Mesendoderm (in vitro differentiated cells): Measurements from ENCODE around the gene BRPF1. TPM values are rescaled to one million over a fixed set of nuclear protein-coding genes. Genes with fewer than 3 reads are reported as not detected.

Source experiments
- DNase-seq: peaks from one replicate; pipeline ENCODE4 v3.0.0; 2013
- H2AK5ac ChIP-seq: 2 replicates; pipeline ENCODE4 v1.6.1; 2013; ENCODE audit warnings: low read length, inconsistent platforms
- H2BK120ac ChIP-seq: 2 replicates; pipeline ENCODE4 v1.6.1; 2013; ENCODE audit warnings: low read depth, mild to moderate bottlenecking, low read length, moderate library complexity, mixed read lengths
- H2BK15ac ChIP-seq: replicated peaks from 2 replicates; pipeline ENCODE4 v1.6.1; 2013; ENCODE audit warnings: low read depth, mild to moderate bottlenecking, moderate library complexity
- H2BK5ac ChIP-seq: 2 replicates; pipeline ENCODE4 v1.6.1; 2013; ENCODE audit warnings: low read length, inconsistent platforms
- H3K18ac ChIP-seq: 2 replicates; pipeline ENCODE4 v1.6.1; 2013; ENCODE audit warnings: mild to moderate bottlenecking, low read length, mixed read lengths
- H3K23ac ChIP-seq: one replicate; pipeline ENCODE4 v1.6.1; 2013; ENCODE audit warnings: low read length
- H3K27ac ChIP-seq: 2 replicates; pipeline ENCODE4 v1.5.1; 2013; ENCODE audit warnings: low read depth, mild to moderate bottlenecking, inconsistent platforms, low read length, moderate library complexity
- H3K27me3 ChIP-seq: 2 replicates; pipeline ENCODE4 v1.6.1; 2013; ENCODE audit warnings: low read length, control low read depth, mild to moderate bottlenecking, inconsistent platforms; ENCODE audit not compliant: insufficient read depth, poor library complexity
- H3K36me3 ChIP-seq: 2 replicates; pipeline ENCODE4 v1.6.1; 2013; ENCODE audit warnings: low read length, inconsistent platforms; ENCODE audit not compliant: control insufficient read depth, insufficient read depth
- H3K4ac ChIP-seq: one replicate; pipeline ENCODE4 v1.6.1; 2013; ENCODE audit warnings: low read depth, mild to moderate bottlenecking, low read length, moderate library complexity
- H3K4me1 ChIP-seq: 2 replicates; pipeline ENCODE4 v1.6.1; 2013; ENCODE audit warnings: low read depth, low read length, inconsistent platforms; ENCODE audit not compliant: control insufficient read depth
- H3K4me2 ChIP-seq: 2 replicates; pipeline ENCODE4 v1.6.1; 2013; ENCODE audit warnings: low read length
- H3K4me3 ChIP-seq: 2 replicates; pipeline ENCODE4 v1.5.1; 2013; ENCODE audit warnings: mild to moderate bottlenecking, low read length
- H3K56ac ChIP-seq: one replicate; pipeline ENCODE4 v1.6.1; 2013; ENCODE audit warnings: low read length
- H3K79me1 ChIP-seq: 2 replicates; pipeline ENCODE4 v1.6.1; 2013; ENCODE audit warnings: low read length, inconsistent platforms
- H3K79me2 ChIP-seq: 2 replicates; pipeline ENCODE4 v1.6.1; 2013; ENCODE audit warnings: mild to moderate bottlenecking, low read length; ENCODE audit not compliant: control insufficient read depth, insufficient read depth
- H3K9ac ChIP-seq: 2 replicates; pipeline ENCODE4 v1.6.1; 2013; ENCODE audit warnings: low read length, inconsistent platforms
- H4K5ac ChIP-seq: one replicate; pipeline ENCODE4 v1.6.1; 2013; ENCODE audit warnings: low read length
- H4K8ac ChIP-seq: one replicate; pipeline ENCODE4 v1.6.1; 2013; ENCODE audit warnings: low read depth, mild to moderate bottlenecking, control low read depth, low read length, moderate library complexity
- WGBS: extraction: QIAGEN DNeasy Blood & Tissue Kit; methylation state at CpG from one replicate; pipeline ENCODE4 v1.1.7; 2013; ENCODE audit warnings: low lambda C conversion rate, missing lambda C conversion rate; ENCODE audit not compliant: insufficient coverage; ENCODE audit errors: extremely low coverage; 5-methylcytosine and 5-hydroxymethylcytosine counted together
- polyA plus RNA-seq, 2 experiments: library from polyadenylated mRNA; stranded (reverse); fragments of 200-250 nt; gene quantifications; one replicate each; pipeline ENCODE4 v1.2.3, GENCODE V29; 2013

The BRPF1 gene
- polyA plus RNA-seq (2013, experiment 1 of 2) = 15.6 TPM
- 16.1 TPM for polyA plus RNA-seq (2013, experiment 2 of 2)

- Histone ChIP-seq H4K8ac (peak within 1 kb of the TSS; percentile 98), H3K4ac (peak within 1 kb of the TSS; percentile 65), H3K36me3 (peaks cover 3% of the 10 kb centered on the region), H3K79me2 (peaks cover 22% of the 10 kb centered on the region), H2BK120ac (peak within 1 kb of the TSS; percentile 99), H3K79me1 (peaks cover 19% of the 10 kb centered on the region), H3K27ac (peak within 1 kb of the TSS; percentile 89), H2BK5ac (peak within 1 kb of the TSS; percentile 89), H3K9ac (peak within 1 kb of the TSS; percentile 94), H3K4me2 (peak within 1 kb of the TSS; percentile 33), H3K56ac (peak within 1 kb of the TSS; percentile 96), H3K4me3 (peak within 1 kb of the TSS; percentile 72), H2AK5ac (no peak within 1 kb of the TSS), H3K23ac (no peak within 1 kb of the TSS), H2BK15ac (no peak within 1 kb of the TSS), H3K27me3 (no peaks in the 10 kb centered on the region), H3K4me1 (peaks cover 3% of the 10 kb centered on the region), H3K18ac (peak within 1 kb of the TSS; percentile 98), H4K5ac (no peak within 1 kb of the TSS)
- peak; percentile 100 for DNase-seq
- WGBS = no CpG with 5 or more reads among the region's 88 CpGs
Observed at GRCh38 chr3:9731206-9732079, at the start of gene BRPF1. BRPF1 (plus strand) TSS chr3:9731735; CDS start chr3:9734141, 2,406 bp downstream.

- Histone ChIP-seq H2BK120ac (no peak overlapping the region), H2AK5ac (no peak overlapping the region), H4K8ac (no peak overlapping the region), H3K4me2 (no peak overlapping the region), H3K79me1 (no peaks in the 10 kb centered on the region), H3K27ac (no peak overlapping the region), H3K27me3 (no peaks in the 10 kb centered on the region), H3K4ac (no peak overlapping the region), H3K4me3 (no peak overlapping the region), H3K56ac (no peak overlapping the region), H2BK5ac (no peak overlapping the region), H3K36me3 (peaks cover 10% of the 10 kb centered on the region), H4K5ac (no peak overlapping the region), H2BK15ac (no peak overlapping the region), H3K79me2 (no peaks in the 10 kb centered on the region), H3K9ac (no peak overlapping the region), H3K4me1 (no peaks in the 10 kb centered on the region), H3K23ac (no peak overlapping the region), H3K18ac (no peak overlapping the region)
- DNase-seq = no peak
- WGBS = no CpG with 5 or more reads among the region's 6 CpGs
Observed at GRCh38 chr3:9682096-9682495, 49.4 kb upstream of the BRPF1 start.

- Histone ChIP-seq H3K27me3 (no peaks in the 10 kb centered on the region), H2AK5ac (no peak overlapping the region), H3K56ac (no peak overlapping the region), H3K4me1 (no peaks in the 10 kb centered on the region), H4K5ac (no peak overlapping the region), H3K36me3 (peaks cover 7% of the 10 kb centered on the region), H2BK15ac (no peak overlapping the region), H2BK5ac (no peak overlapping the region), H3K4ac (no peak overlapping the region), H3K4me3 (no peak overlapping the region), H3K4me2 (no peak overlapping the region), H3K18ac (no peak overlapping the region), H3K79me2 (no peaks in the 10 kb centered on the region), H4K8ac (no peak overlapping the region), H3K23ac (no peak overlapping the region), H2BK120ac (no peak overlapping the region), H3K79me1 (no peaks in the 10 kb centered on the region), H3K27ac (no peak overlapping the region), H3K9ac (no peak overlapping the region)
- WGBS = no CpG with 5 or more reads among the region's 3 CpGs
- no peak for DNase-seq
Observed at GRCh38 chr3:9683426-9683825, 48.1 kb upstream of the BRPF1 start.

GRCh38 chr3:9685216-9686049 is 46.1 kb upstream of the BRPF1 start:
- Histone ChIP-seq H3K27ac (no peak overlapping the region), H2BK5ac (no peak overlapping the region), H2BK15ac (no peak overlapping the region), H3K18ac (no peak overlapping the region), H4K8ac (no peak overlapping the region), H4K5ac (no peak overlapping the region), H3K56ac (no peak overlapping the region), H3K9ac (no peak overlapping the region), H2BK120ac (no peak overlapping the region), H3K4ac (no peak overlapping the region), H3K4me2 (no peak overlapping the region), H3K23ac (no peak overlapping the region), H3K27me3 (no peaks in the 10 kb centered on the region), H3K79me2 (no peaks in the 10 kb centered on the region), H3K79me1 (no peaks in the 10 kb centered on the region), H3K4me3 (no peak overlapping the region), H2AK5ac (no peak overlapping the region), H3K4me1 (no peaks in the 10 kb centered on the region), H3K36me3 (peaks cover 8% of the 10 kb centered on the region)
- DNase-seq = no peak
- WGBS = no CpG with 5 or more reads among the region's 18 CpGs

GRCh38 chr3:9686050-9686550 is 45.4 kb upstream of the BRPF1 start:
- H3K36me3 ChIP-seq = peaks cover 8% of the 10 kb centered on the region
- H4K8ac ChIP-seq = no peak overlapping the region
- no peak overlapping the region for H3K9ac ChIP-seq
- no peak overlapping the region for H2AK5ac ChIP-seq
- no peak overlapping the region for H2BK5ac ChIP-seq
- H3K18ac ChIP-seq = no peak overlapping the region
- no peak overlapping the region for H3K56ac ChIP-seq
- no peak overlapping the region for H2BK120ac ChIP-seq
- no peaks in the 10 kb centered on the region for H3K79me2 ChIP-seq
- H4K5ac ChIP-seq = no peak overlapping the region
- H3K4me2 ChIP-seq = no peak overlapping the region
- no peaks in the 10 kb centered on the region for H3K27me3 ChIP-seq
- H2BK15ac ChIP-seq = no peak overlapping the region
- H3K27ac ChIP-seq = no peak overlapping the region
- H3K79me1 ChIP-seq = no peaks in the 10 kb centered on the region
- no CpG with 5 or more reads among the region's 9 CpGs for WGBS
- no peak overlapping the region for H3K23ac ChIP-seq
- H3K4ac ChIP-seq = no peak overlapping the region
- no peak for DNase-seq
- no peak overlapping the region for H3K4me3 ChIP-seq
- no peaks in the 10 kb centered on the region for H3K4me1 ChIP-seq
